NCI-H524 treated with DMSO at 0.1 percent for 48 hours (cell line): Measurements from ENCODE around the gene MTUS2.

Experiments
- DNase-seq: peaks from one replicate; lab custom pipeline; 2025; lab: John Stamatoyannopoulos, UW

The MTUS2 gene

DNA sequence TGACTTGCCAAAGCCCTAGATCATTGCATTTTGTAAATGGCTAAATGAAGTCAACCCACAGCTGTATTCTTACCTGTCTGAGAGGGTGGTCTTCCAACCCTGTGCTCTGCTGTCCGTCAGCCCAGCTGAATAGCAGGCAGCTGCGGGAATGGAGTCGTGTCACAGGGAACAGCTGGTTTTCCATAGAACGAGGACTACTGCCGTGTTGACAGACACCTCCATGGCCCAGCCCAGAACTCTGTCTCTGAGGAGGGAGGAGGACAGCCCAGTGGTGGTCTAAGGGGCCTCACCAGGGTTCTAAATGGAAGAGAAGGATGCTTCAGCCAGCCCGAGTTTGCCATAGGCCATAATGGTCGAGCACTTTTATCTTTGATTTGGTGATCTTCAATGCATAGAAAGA, 664.7 kb downstream of the MTUS2 start:
- no peak for DNase-seq

DNA sequence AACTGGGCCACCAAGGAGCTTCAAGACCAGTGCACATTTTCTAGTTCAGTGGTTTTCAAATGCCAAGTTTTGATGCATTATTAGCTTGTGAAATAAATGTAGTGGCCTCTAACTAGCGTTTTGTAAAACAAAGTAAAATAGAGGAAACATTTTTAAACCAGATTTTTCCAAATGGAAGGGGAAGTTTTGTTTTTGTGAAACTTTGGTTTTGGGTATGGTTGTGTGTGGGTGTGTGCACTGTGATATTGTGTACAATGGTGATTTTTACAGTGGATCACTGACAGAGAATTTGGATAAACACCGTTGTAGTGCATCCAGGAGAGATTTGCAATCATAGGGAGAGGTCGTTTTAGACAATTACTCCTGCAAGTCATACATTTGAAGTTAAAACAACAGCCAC, 666.4 kb downstream of the MTUS2 start:
- DNase-seq, result no peak

DNA sequence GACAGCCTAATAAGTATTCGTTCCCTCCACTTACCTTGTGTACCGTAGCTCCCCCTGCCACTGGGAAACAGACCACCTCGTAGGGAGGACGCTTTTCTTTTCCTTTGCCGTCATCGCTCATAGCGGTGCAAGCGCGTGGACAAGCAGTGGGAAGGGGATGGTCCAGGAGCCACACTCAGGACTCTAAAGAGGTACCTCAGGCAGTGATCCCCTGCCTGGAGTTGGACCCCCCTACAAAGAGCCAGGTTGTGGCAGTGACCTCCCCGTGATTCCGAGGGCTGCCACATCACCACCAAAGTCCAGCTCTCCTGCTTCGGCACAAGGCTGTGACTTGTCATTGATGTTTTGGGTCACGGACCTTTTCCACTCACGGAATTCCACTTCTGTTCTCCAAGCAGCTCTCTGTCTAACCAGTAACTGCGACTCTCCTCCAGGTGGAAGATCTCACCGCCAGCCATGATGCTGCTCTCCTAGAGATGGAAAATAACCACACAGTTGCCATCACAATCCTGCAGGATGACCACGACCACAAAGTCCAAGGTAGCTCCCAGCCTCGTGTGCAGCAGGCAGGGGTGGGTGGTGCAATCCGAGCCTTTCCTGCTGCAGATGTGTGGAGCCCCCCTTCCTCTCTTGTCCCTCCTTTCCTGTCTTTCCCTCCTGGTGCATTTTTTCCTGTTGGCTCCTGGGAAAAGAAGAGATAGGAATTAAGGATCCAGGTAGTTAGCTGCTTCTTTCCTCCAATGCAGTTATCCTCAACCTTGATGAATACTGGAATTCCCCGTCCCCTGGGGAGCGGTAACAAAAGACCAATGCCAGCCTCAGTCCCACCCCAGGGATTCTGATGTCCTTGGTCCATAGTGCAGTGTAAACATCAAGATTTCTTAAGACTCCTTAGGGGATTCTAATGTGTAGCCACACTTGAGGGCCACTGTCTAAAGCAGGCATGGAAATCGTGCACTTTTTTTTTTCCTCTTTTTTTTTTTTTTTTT, 667.6 kb downstream of the MTUS2 start:
- DNase-seq, result no peak

DNA sequence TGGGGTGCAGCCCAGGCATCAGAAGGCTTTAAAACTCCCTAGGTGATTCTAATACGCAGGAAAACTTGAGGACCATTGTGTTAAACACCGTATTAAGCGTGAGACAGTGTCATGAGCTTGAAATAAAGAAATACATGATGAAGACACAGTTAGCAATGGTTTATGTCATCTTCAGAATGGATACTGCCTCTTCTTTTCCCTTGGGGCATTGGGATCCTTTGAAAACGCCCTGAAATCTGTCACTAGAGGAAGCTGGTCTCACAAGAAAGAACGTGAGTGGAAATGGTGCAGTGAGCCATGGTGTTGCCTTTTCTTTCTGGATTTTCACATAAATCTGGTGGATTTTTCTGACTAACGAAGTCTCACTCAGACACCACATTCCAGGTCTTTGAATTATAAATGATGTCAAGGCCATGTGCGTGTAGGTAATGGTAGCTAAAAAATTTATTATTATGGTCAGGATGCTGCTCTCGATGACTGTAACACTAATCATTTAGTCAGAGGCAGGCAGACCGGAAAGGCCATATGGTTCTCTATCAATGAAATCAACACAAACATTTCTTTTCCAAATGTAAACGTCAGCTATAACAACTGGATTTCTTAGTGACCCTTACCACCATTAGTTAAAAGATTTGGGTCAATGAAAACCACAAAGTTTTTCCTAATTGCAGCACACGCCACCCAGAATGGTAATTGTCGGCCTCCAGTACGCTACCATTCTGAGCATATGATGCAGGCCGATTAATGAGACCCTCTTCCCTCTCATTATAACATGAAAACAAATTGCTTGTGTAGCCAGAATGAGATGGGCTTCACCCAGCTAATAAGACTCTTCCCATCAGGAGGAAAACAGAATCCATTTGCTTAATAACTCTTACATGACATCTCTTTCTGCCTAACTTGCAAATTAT, 669.8 kb downstream of the MTUS2 start:
- no peak for DNase-seq

DNA sequence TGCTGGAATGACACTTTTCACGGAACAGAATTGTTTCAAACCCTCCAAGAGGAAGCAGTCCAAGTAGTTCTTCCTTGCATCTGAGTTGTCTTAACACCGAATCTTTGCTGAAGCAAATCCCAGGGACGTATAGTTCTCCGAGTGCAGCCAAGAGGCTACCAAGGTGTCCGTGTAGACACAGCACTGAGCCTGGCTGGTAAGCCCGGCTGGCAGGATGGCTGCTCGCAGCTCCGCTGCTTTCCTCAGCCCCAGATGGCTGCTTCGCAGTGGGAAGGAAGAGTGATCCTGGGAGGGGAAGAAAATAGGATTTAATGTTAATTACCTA, 670.4 kb downstream of the MTUS2 start:
- no peak for DNase-seq

DNA sequence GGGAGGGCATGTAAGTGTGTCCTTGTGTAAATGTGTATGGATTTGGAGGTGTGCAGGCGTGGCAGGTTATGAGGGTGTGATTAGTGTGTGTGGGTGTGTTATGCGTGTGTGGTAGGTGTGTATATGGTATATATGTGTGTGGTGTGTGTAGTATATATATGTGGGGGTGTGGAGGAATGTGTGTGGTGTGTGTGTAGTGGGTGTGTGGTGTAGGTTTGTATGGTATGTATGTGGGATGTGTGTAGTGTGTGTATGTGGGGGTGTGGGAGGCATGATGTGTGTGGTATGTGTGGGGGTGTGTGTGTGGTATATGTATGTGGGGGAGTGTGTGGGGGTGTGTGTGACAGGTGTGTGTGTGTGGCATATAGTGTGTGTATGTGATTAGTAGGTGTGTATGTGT, 671.1 kb downstream of the MTUS2 start:
- no peak for DNase-seq

DNA sequence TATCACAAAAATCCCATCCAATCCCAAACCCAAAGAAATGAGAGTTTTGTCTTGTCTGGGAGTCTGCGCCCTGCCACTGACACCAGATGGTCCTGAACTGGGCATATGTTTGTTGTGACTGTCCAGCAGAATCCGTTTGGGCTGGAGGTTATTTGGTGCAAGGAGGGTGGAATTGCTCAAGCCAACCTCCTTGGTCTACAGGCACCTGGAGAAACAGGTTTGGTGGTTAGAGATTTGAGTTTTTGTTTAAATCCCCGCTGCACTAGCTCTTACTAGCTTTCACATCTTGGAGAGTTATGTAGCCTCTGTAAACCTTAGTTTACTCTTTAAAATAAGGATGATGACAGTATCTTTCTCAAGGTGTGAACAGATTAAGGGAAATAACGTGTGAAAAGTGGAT, 673.7 kb downstream of the MTUS2 start:
- no peak for DNase-seq

DNA sequence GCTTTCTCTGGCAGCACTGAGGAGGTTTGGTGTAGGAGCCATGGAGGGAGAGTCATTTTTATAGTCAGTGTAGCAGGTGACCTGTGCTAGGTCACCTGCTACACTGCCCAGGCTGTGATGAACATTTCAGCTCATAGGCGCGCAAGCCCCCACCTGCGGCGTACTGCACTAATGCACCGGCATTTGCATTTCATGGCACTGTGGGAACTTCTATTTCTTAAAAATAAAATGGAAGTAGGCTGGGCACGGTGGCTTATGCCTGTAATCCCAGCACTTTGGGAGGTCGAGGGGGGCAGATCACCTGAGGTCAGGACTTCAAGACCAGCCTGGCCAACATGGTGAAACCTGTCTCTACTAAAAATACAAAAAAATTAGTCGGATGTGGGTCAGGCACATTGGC, 674.4 kb downstream of the MTUS2 start:
- no peak for DNase-seq

DNA sequence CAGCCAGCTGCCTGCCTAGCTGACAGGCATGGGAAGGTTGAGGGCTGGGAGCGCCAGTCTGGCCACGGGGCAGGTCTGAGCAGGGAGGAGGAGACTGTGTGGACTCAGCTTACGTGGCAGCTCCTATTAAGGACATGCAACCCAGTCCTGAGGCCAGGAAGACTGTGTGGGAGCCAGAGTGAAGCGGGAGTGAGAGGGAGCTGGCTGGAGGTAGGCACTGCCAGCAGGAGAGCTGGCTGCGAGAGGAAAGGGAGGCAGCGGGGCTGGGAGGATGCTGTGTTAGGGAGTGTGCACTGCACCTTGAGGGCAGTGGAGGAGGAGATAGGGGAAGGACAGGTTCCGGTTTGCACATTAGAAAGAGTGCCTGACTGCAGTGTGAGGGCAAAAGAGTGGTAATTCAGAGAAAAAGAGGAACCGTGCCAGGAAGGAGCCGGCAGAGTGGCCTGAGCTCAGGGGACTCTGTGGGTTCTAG, 676.1 kb downstream of the MTUS2 start:
- no peak for DNase-seq

DNA sequence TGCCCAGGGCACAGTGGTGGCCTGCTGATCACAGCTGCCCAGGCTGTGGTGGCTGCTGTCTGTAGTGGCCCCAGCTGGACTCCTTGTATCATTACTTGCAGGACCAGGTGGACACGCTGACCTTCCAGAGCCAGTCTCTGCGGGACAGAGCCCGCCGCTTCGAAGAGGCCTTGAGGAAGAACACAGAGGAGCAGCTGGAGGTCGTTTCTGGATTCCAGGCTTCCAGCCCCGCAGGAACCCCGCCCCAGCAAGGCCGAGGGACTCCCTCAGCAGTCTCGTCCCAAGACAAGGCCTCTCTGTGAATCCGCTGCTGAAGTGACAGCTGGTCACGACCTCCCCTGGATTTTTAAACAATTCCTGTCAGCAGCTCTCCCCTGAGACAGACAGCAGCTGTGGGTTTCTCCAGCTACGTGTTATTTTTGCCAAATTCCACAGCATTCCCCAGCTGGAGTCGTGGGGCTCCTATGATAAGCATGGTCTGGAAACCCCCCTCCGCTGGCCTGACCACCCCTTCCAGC, 677.1 kb downstream of the MTUS2 start:
- peak; percentile 65 for DNase-seq

DNA sequence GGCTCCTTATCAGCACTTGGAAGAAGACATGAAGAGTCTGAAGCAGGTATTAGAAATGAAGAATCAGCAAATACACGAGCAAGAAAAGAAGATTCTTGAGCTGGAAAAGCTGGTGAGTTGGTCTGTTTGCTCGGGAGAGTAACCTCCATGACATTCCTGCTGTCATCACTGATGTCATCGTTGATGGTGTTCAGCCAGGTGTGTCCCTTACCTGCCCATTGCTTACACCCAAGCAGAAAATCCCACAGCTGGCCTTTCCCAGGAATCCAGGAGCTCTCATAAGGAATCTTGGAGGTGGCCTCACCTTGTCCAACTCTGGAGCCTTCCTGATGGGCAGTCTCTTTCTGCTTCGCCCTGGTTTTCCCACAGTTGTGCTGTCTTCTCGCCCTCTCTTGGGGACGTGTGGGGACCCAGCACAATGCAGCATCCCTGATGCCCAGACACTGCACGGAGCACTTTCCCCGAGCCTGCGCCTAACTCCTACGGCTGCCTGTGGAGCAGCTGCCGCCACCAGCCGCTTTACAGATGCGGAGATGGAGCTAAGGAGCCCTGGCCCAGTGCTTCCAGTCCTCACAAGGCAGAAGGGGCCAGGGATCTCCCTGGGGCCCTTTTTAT, 678.4 kb downstream of the MTUS2 start:
- DNase-seq, result no peak

DNA sequence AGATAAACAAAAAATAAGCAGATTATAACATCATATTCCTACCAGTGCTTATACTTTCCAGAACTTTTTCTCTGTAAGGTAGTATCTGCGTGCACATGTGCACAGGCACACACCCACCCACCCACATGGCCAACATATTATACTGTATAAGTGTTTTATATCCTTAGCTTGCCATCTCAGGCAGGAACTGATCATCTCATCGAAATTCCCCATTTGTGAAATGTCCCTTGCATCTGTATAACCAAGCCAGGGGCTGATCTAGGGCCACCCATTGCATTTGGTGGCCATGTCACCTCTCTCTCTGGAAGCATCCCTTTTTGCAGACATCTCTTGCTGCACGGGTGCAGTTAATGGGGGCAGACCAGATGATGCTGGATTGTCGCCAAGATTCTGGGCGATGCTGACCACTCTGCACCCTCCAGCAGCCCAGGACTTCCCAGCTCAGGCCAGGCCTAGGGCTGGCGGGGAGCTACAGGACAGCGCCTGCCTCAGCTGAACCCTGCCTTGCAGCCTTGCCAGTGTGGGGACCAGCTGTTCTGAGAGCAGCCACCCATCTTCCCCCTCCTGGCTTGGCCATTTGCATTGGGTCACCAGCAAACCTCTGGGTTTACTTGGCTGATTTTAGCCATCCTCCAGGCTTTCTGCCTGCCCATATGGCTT, 679.5 kb downstream of the MTUS2 start:
- no peak for DNase-seq

DNA sequence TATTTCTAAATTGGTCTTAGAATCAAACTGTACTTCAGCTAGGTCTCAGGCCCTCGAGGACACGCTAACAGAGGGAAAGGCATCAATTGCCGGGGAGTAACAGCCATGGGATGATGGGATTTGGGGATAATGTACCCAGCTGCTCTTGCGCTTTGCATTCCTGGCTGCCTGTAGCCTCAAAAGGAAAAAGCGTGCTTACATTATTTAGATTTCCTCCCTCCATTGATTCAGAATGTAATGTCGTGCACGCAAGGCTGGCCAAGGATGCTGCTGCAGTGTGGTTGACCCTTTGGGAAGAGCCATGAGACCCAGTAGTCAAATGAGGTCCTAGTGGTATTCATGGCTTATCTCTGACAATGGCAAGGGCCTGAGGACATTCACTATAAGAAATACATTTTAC, 680.2 kb downstream of the MTUS2 start:
- no peak for DNase-seq

DNA sequence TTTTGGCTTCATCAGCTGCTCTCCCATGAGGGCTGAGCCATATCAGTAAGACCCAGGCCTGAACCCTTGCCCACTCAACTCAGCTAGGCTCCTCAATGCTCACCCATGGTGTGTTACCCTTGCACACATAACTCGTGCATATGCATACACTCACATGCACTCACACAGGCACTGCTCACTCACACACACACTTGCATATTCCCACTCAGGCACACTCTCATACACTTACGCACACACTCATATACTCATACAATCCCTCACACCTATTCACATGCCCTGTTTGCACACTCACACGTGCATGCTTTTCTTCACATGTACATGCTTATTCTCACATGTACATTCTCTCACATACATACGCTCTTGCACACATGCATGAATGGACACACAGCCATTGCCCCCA, 681.5 kb downstream of the MTUS2 start:
- DNase-seq, result no peak

DNA sequence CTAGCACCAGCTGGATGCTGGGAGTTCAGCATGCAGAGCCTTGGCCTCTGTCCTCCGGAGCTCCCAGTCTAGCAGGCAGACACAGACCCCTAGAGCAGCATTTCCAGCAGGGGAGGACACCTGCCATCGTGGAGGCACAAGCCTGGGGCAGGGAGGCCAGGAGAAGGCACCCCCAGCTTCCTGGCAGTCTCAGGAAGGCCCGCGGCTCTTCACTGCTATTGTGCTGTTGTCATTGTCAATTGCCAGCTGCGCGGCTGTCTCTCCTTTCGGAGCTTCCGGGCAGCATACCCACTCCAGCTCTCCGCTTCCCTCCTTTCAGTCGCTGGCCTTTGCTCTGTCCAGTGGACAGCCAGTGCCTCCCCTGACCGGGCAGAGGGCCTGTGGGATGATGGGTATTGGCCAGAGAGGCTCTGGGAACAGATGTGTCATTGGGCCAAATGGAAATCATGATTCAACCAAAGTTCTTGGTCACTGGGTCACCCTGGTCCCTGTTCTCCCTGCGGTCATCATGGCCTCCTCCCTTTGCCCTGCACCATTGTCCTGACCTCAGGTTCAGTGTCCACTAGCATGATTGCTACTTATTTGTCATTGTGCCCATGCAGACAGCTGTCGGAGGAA, 682.4 kb downstream of the MTUS2 start:
- DNase-seq, result no peak

DNA sequence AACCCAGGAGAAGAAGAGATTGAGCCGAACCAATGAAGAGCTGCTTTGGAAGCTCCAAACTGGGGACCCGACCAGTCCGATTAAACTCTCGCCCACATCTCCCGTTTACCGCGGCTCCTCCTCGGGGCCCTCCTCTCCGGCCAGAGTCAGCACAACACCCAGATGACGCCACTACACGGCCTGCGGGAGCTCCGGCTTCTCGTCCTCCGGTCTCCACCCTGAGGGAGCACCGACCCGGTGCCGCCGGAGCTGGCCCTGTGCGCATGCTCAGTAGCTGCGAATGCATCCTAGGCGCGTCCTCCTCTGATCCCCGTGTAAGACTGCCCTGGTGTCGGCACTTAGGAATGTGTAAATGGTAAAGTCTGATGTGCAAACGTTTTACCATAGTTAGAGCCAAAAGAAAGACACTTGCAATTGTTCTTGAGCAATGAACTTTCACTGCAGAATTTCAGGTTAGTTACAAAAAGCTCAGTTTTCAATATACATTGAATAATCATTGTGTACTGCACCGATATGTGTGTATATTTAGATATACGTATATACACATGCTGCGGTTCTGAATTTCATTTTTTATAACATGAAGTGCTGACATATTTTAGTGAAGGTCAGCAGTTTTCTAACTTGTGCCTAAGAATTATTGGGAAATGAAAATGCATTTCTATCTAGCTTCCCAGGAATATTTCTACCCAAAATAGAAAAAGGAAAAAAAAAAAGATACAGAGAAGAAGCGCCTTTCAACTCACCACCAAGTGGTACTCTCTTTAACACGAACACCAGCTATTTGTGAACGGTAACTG, 683.1 kb downstream of the MTUS2 start:
- DNase-seq, result no peak

DNA sequence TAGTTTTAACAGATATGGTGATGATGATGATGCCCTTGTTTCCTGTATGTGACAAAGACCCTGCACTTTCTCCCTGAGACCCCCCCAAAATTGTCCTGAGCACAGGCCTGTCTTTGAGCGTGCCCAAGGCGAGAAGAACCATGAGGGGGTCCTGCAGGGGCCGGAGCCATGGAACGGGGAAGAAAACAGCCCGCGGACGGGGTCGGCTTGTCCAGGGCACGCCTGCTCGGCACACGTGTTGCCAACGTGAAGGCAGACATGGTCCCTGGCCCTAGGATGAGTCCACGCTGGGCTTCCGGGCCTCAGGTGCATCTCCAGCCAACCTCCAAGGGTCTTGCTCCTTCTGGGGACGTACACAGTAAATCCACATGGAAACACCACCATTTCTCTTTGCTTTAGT, 684.6 kb downstream of the MTUS2 start:
- DNase-seq, result no peak

DNA sequence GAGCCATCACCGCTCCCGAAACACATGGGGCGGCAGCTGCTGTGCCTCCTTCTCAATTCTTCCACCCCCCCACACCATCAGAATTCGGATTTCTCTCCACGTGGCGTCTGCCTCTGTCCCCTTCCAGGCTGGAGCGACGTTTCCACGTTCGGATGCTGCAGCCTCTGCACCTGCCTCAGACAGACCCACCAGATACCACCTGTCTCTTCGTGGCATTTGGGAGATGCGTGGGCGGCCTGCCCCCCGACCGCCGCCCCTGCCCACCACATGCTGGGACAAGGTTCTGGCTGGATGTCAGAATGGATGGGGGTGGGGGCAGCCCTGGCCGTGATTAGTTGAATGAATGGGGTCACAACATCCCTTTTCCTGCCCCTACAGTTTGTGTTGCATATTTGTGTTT, 685.4 kb downstream of the MTUS2 start:
- no peak for DNase-seq

DNA sequence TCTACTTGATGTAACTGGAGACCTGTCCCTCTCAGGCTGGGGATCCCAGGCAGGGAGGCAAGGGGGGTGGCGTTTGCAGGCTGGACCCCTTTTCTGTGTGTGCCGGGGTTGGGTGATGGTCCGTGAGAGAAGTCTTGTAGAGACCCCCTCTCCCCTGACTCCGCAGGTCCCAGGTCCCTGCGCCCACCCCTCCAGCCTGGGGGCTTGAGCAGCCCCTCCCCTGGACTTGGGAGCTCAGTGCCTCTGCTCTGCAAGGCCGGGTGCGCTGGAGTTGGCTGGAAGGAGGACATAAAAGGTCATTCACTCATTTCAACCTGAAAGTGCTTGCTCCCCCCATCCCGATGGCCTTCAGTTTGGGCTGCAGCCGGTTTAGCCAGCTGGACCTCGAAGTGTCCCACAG, 685.8 kb downstream of the MTUS2 start:
- DNase-seq, result no peak

DNA sequence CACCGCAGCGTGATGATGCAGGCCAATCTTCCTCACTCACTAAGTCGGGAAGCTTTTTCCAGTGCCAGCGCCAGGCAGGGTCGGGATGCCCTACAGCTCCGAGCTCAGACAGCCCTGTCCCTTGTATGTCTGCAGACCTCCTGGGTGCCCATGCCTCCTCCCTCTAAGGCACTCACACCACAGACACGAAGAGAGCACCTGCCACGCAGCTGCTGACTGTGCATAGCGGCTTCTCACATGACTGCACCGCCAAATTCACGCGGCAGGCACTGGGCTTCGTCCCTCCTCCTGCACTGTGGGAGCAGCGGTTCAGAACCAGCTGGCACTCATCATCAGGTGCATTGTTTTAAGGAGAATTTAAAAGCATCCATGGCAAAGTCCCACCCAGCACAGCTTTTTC, 687.2 kb downstream of the MTUS2 start:
- DNase-seq, result peak; percentile 43
